HUDEP-2 (cell line): ENCODE results near the gene SLX9.
"Not testable (repeated sequence)": the region's sequence is repeated elsewhere in the genome, so short reads cannot be mapped to it uniquely, and the experiment has no call there.

Source experiments
- DNase-seq, 76 experiments: peaks; one replicate each; lab custom pipeline; 2025; ENCODE audit not compliant: unreplicated experiment in 76 of 76; lab: John Stamatoyannopoulos, UW

SLX9 gene

GRCh38 chr21:44901391-44902074 lies 38.3 kb upstream of the SLX9 start:
- no peak for DNase-seq

GRCh38 chr21:44902268-44903049 lies 37.4 kb upstream of the SLX9 start:
- no peak for DNase-seq

DNA sequence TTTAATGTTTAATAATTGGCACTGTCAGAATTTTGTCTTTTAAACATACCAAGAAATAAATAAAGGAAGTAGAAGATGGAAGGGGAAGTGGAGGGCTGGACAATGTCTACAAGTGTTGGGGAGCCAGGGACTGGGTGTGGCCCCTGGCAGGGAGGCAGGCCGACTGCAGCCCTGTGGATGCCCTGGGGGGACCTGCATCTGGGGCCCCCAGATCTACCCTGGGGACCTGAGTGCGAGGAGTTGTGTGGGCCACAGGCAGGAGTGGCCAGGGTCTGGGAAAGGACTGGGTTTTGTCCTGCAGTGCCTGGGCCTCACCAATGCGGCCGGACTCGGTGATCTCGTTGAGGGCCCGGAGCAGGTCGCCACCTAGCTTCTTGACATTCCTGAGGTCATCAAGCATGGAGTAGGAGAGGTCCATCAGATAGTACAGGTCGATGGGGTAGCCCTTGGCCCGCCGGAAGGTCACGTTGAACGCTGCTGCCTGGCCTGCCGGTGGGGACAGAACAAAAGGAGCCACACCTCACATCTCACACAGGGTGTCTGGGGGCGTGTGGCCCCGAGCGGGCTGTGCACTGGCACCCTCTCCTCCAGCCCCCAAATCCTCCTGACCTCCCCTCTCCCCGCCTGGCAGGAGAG lies 36.7 kb upstream of the SLX9 start:
- DNase-seq = no peak

DNA sequence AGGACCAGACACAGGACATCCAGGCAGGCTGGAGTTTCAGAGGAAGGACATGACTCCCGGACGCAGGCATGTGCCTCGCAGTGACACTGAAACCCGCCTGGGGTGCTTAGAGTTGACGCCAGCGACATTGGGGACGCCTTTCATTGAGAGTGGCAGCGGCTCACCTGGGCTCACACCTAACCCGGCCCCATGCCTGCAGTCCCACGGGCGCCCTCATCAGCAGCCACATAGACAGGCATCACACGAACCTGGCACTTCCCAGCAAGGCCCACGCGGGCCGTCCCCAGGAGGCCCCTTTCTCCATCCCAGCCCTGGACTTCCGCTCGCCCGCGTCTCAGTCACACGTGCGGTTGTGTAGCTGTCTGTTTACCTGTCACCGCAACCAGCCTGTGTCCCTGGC lies 36.1 kb upstream of the SLX9 start:
- DNase-seq = no peak

- no peak for DNase-seq
Measured at GRCh38 chr21:44904141-44904923, 35.5 kb upstream of the SLX9 start.

DNA sequence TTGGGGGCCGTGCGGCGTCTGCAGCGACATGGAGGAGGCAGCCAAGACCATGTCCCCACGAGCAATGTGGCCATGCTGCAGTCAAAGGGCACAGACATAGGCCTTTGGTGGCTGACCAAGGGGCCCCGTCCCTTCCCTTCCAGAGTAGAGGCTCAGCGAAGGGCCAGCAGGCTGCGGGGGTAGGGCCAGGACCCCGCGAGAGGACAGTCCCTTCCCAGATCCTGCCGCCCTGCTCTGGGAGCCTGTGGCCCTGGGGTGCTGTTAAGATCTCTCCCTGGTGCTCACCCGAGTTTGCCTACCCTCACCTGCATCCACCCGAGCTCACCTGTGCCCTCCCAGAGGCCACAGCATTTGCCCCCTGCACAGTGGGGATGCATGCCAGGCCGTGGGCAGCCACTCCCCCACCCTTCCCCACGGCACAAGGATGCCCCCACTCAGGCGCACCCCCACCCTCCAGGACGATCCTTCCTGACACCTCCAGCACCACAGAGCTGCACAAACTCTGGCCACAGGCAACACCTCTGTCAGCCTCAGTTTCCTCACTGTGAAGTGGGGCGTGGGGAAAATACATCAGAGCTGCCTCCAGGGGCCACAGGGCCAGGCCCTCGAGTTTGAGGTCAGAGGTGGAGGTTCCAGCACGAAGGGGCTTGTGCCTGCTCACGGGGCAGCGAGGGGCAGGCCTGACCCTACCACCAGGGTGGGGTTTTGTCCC lies 34.7 kb upstream of the SLX9 start:
- DNase-seq = no peak

DNA sequence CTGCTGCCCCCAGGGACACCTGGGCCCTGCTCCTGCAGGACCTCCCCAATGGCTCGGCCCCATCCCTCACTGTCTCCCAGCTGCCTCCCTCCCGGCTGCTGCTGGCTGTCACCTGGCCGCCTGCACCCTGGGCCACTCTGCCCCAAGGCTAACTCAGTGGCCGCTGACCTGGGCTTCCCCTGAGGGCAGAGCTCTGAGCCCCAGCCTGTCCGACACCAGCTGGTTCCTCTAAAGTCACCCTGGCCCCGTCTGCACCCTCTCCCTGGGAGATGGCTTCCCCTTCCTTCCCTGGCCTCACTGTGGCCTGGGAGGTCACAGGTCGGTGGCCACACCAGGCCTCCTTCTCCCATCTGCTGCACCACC lies 34.1 kb upstream of the SLX9 start:
- DNase-seq = no peak

DNA sequence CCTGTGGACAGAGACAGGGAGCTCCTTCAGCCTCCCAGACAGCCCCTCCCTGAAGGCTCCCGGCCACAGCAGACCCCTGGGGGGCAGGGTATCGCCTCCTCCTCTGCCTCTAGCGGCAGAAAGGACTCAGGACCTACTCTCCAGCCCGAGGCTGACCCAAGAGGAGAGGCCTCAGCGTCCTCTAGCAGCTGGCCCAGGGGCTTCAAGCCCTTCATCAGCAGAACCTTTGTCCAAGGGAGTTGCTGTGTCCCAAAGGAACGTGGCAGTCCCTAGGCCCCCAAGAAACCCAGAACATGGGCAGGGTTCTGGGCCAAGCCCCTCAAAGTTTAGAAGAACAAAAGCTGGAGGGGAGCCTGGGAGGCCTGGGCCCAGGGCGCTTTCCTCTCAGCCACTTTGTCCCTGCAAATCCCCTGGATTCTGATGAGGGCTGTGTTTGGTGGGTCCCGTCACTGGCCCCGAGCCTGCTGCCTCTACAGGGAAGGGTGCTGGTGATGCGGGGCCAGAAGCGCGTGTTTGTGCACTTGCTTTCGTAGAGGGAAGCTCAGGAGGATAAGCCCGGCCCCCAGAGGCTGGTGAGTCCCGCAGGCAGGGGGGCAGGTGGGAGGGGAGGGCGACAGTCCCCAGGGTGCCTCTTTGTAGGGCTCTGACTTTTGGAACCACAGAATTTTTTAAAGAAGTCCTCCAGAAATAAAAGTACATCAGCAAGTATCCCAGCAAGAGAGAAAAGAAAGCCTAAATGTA lies 32.4 kb upstream of the SLX9 start:
- DNase-seq = no peak

- peak in 1 of 76 experiments; percentile 11 for DNase-seq
Measured at GRCh38 chr21:44907966-44908895, 31.6 kb upstream of the SLX9 start.

GRCh38 chr21:44908908-44909307 lies 30.9 kb upstream of the SLX9 start:
- DNase-seq = no peak

- DNase-seq = no peak
Measured at GRCh38 chr21:44909719-44910118, 30.1 kb upstream of the SLX9 start.

GRCh38 chr21:44910229-44911067 lies 29.4 kb upstream of the SLX9 start:
- no peak for DNase-seq

GRCh38 chr21:44911068-44911383 lies 28.8 kb upstream of the SLX9 start:
- no peak for DNase-seq

DNA sequence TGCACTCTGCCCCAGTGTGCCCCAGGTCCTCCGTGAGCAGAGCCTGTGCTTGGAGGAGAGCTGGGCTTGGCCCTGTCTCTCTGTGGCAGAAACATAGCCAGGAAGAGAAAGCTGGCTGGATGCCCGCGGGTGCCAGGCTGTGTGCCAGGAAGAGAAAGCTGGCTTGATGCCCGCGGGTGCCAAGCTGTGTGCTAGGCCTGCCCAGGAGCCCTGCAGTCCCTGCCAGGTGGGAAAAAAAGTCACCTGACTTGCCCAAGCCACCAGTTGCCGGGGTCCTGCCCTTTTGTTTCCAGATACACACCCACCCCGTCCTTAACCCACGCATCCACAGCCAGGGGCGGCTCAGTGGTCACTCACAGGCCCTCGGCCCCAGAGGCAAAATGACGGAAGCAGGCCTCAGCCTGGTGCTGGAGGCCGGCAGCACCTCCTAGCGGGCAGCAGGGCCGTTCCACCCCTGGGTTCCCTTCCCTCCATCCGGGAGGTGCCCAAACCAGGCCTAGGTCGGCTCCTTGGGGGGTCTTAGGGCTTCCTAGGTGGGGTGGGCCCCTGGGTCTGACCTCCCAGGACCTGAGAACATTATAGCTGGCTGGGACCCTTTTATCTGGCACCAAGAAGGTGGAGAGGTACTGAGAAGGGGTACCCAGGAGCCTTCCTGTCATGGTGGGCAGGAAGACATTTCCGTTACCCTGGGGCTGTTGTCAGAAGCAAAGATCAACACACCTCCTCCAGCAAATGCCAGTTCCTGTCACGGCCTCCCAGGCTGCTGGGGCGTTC lies 28.3 kb upstream of the SLX9 start:
- peak in 74 of 76 experiments; percentile 31 to 99 (median 87) for DNase-seq

DNA sequence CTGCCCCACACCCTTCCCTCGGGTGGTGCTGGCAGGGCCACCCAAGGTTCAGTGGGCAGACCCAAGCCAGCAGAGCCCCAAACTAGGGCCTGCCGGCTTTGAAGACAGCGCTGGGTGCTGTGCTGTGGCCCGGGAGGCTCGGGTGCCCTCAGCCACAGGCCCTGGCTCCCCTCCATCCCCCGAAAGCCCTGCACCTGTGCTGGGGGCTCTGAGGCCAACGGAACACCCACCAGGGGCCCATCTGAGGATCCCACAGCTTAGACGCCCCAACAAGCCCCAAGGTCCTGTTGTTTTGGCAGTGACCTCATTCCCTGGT lies 27.7 kb upstream of the SLX9 start:
- peak in 9 of 76 experiments; percentile 40 to 92 (median 86) for DNase-seq

DNA sequence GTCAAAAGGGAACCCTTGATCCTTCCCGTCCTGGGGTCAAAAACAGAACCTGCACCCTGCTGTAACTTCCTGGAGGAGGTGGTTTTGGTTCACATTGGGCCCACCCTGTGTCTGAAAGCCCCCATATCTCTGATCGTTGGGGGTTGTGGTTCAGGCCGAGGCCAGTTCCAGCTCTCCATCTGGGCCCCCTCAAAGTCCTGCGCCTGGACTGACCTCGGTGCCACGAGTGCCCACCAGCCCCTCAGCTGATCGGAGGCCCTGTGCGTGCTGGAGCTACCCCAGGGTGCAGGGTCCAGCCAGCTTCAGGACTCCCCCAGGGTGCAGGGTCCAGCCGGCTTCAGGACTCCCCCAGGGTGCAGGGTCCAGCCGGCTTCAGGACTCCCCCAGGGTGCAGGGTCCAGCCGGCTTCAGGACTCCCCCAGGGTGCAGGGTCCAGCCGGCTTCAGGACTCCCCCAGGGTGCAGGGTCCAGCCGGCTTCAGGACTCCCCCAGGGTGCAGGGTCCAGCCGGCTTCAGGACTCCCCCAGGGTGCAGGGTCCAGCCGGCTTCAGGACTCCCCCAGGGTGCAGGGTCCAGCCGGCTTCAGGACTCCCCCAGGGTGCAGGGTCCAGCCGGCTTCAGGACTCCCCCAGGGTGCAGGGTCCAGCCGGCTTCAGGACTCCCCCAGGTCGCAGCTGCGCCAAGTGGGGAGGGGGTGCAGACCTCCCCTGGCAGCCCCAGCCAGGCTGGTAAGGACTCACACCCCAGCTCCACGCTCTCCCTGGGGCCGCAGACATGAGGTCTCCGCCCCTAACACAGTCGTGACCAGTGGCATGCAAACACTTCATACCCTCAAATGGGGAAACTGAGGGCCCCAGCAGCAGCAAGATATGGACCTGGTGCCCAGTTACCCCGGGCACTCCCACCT lies 27.1 kb upstream of the SLX9 start:
- not testable (repeated sequence) for DNase-seq
